Trophoblast cell (in vitro differentiated cells and primary cell): ENCODE results near the gene GIGYF2.

Source experiments
- DNase-seq, 2 donors: peaks; one replicate each; pipeline ENCODE4 v3.0.0-alpha.2; 2016
- H2AFZ ChIP-seq: 2 replicates; pipeline ENCODE4 v1.6.1; 2013; ENCODE audit warnings: low read length, moderate library complexity, mild to moderate bottlenecking; ENCODE audit not compliant: insufficient read depth, poor library complexity
- H2AK5ac ChIP-seq: 2 replicates; pipeline ENCODE4 v1.6.1; 2013; ENCODE audit warnings: mild to moderate bottlenecking, low read length
- H2BK120ac ChIP-seq: 2 replicates; pipeline ENCODE4 v1.6.1; 2013; ENCODE audit warnings: low read length, mild to moderate bottlenecking, moderate library complexity; ENCODE audit not compliant: insufficient read depth, poor library complexity
- H2BK12ac ChIP-seq: 2 replicates; pipeline ENCODE4 v1.6.1; 2013; ENCODE audit warnings: mild to moderate bottlenecking, low read length, moderate library complexity
- H2BK5ac ChIP-seq: 2 replicates; pipeline ENCODE4 v1.6.1; 2013; ENCODE audit warnings: low read length, low read depth, moderate library complexity, mild to moderate bottlenecking; ENCODE audit not compliant: poor library complexity
- H3K14ac ChIP-seq: 2 replicates; pipeline ENCODE4 v1.6.1; 2013; ENCODE audit warnings: mild to moderate bottlenecking, low read length
- H3K18ac ChIP-seq: 2 replicates; pipeline ENCODE4 v1.6.1; 2013; ENCODE audit warnings: mild to moderate bottlenecking, low read length
- H3K23ac ChIP-seq: 2 replicates; pipeline ENCODE4 v1.6.1; 2013; ENCODE audit warnings: low read length
- H3K27ac ChIP-seq: 2 replicates; pipeline ENCODE4 v1.5.1; 2013; ENCODE audit warnings: low read depth, mild to moderate bottlenecking, inconsistent platforms, low read length, moderate library complexity
- H3K27me3 ChIP-seq: 2 replicates; pipeline ENCODE4 v1.6.1; 2013; ENCODE audit warnings: inconsistent platforms, mild to moderate bottlenecking, low read length, moderate library complexity; ENCODE audit not compliant: insufficient read depth
- H3K36me3 ChIP-seq, 2 experiments: 1 replicate in 1 of 2; 2 replicates in 1 of 2; pipeline ENCODE4 v1.6.1; 2013; ENCODE audit warnings: low read length in 2 of 2, mild to moderate bottlenecking in 2 of 2, moderate library complexity in 1 of 2; ENCODE audit not compliant: insufficient read depth in 2 of 2, control insufficient read depth in 1 of 2
- H3K4ac ChIP-seq: 2 replicates; pipeline ENCODE4 v1.6.1; 2013; ENCODE audit warnings: low read depth, mild to moderate bottlenecking, low read length, moderate library complexity
- H3K4me1 ChIP-seq, 2 experiments: 1 replicate in 1 of 2; 2 replicates in 1 of 2; pipeline ENCODE4 v1.6.1; 2013; ENCODE audit warnings: low read length in 2 of 2, mild to moderate bottlenecking in 2 of 2, moderate library complexity in 1 of 2; ENCODE audit not compliant: insufficient read depth in 2 of 2, control insufficient read depth in 1 of 2
- H3K4me2 ChIP-seq: 2 replicates; pipeline ENCODE4 v1.6.1; 2013; ENCODE audit warnings: inconsistent platforms, mild to moderate bottlenecking, low read length, moderate library complexity
- H3K4me3 ChIP-seq: 2 replicates; pipeline ENCODE4 v1.5.1; 2013; ENCODE audit warnings: mild to moderate bottlenecking, low read depth, low read length, inconsistent platforms
- H3K79me1 ChIP-seq: one replicate; pipeline ENCODE4 v1.6.1; 2013; ENCODE audit warnings: low read length
- H3K79me2 ChIP-seq: 2 replicates; pipeline ENCODE4 v1.6.1; 2013; ENCODE audit warnings: low read length, mild to moderate bottlenecking; ENCODE audit not compliant: control insufficient read depth, insufficient read depth, poor library complexity
- H3K9ac ChIP-seq: 2 replicates; pipeline ENCODE4 v1.6.1; 2013; ENCODE audit warnings: mild to moderate bottlenecking, low read length
- H3K9me3 ChIP-seq: 2 replicates; pipeline ENCODE4 v1.6.1; 2013; ENCODE audit warnings: low read depth, mild to moderate bottlenecking, control low read depth, inconsistent platforms, low read length; ENCODE audit not compliant: insufficient read depth
- H4K12ac ChIP-seq: 2 replicates; pipeline ENCODE4 v1.6.1; 2013; ENCODE audit warnings: low read depth, mild to moderate bottlenecking, low read length, moderate library complexity
- H4K8ac ChIP-seq: 2 replicates; pipeline ENCODE4 v1.6.1; 2013; ENCODE audit warnings: low read depth, mild to moderate bottlenecking, low read length, moderate library complexity
- H4K91ac ChIP-seq: one replicate; pipeline ENCODE4 v1.6.1; 2013; ENCODE audit warnings: low read depth, mild to moderate bottlenecking, low read length, moderate library complexity
- WGBS: extraction: QIAGEN DNeasy Blood & Tissue Kit; methylation state at CpG from one replicate; pipeline ENCODE4 v1.1.7; 2013; ENCODE audit warnings: missing lambda C conversion rate; ENCODE audit not compliant: insufficient read length, insufficient coverage; ENCODE audit errors: extremely low coverage; 5-methylcytosine and 5-hydroxymethylcytosine counted together

The GIGYF2 gene

GRCh38 chr2:232882505-232883115 lies 185.5 kb downstream of the GIGYF2 start:
- Histone ChIP-seq H2BK5ac (no peak overlapping the region), H3K9ac (no peak overlapping the region), H3K79me1 (no peaks in the 10 kb centered on the region), H3K36me3 (no peaks in the 10 kb centered on the region), H4K8ac (no peak overlapping the region), H3K23ac (no peak overlapping the region), H2AFZ (no peak overlapping the region), H3K4me3 (no peak overlapping the region), H2BK12ac (no peak overlapping the region), H3K4me2 (no peak overlapping the region), H4K12ac (no peak overlapping the region), H3K4ac (no peak overlapping the region), H3K27ac (no peak overlapping the region), H4K91ac (no peak overlapping the region), H3K27me3 (no peaks in the 10 kb centered on the region), H3K9me3 (peaks cover 4% of the 10 kb centered on the region), H3K4me1 (peaks cover 0 to 3% of the 10 kb centered on the region in 2 experiments), H3K14ac (no peak overlapping the region), H2BK120ac (no peak overlapping the region), H3K18ac (no peak overlapping the region), H3K79me2 (no peaks in the 10 kb centered on the region), H2AK5ac (no peak overlapping the region)
- WGBS: no CpG with 5 or more reads among the region's 20 CpGs
- DNase-seq: no peak

GRCh38 chr2:232883116-232883721 lies 186.1 kb downstream of the GIGYF2 start:
- no CpG with 5 or more reads among the region's 29 CpGs for WGBS
- Histone ChIP-seq H2BK5ac (no peak overlapping the region), H3K18ac (no peak overlapping the region), H3K23ac (no peak overlapping the region), H2AFZ (no peak overlapping the region), H2AK5ac (no peak overlapping the region), H3K79me1 (no peaks in the 10 kb centered on the region), H3K9me3 (peaks cover 6% of the 10 kb centered on the region), H3K9ac (no peak overlapping the region), H3K27ac (no peak overlapping the region), H4K12ac (no peak overlapping the region), H3K4me2 (no peak overlapping the region), H4K8ac (no peak overlapping the region), H3K27me3 (no peaks in the 10 kb centered on the region), H3K4me3 (no peak overlapping the region), H3K4me1 (peaks cover 0 to 3% of the 10 kb centered on the region in 2 experiments), H3K79me2 (no peaks in the 10 kb centered on the region), H3K4ac (no peak overlapping the region), H2BK120ac (no peak overlapping the region), H3K14ac (no peak overlapping the region), H3K36me3 (no peaks in the 10 kb centered on the region), H2BK12ac (no peak overlapping the region), H4K91ac (no peak overlapping the region)
- DNase-seq: no peak

GRCh38 chr2:232884001-232884421 lies 186.9 kb downstream of the GIGYF2 start:
- no peak overlapping the region for H3K4ac ChIP-seq
- no peak overlapping the region for H3K18ac ChIP-seq
- no peak overlapping the region for H3K4me3 ChIP-seq
- H3K4me2 ChIP-seq: no peak overlapping the region
- H2BK120ac ChIP-seq: no peak overlapping the region
- no peak overlapping the region for H2AFZ ChIP-seq
- no CpG with 5 or more reads among the region's 11 CpGs for WGBS
- no peak overlapping the region for H3K23ac ChIP-seq
- peaks cover 0 to 3% of the 10 kb centered on the region in 2 experiments for H3K4me1 ChIP-seq
- no peaks in the 10 kb centered on the region for H3K79me1 ChIP-seq
- no peak overlapping the region for H4K91ac ChIP-seq
- H2BK12ac ChIP-seq: no peak overlapping the region
- DNase-seq: no peak
- no peak overlapping the region for H3K14ac ChIP-seq
- H3K9me3 ChIP-seq: peaks cover 8% of the 10 kb centered on the region
- H3K79me2 ChIP-seq: no peaks in the 10 kb centered on the region
- no peak overlapping the region for H3K9ac ChIP-seq
- no peak overlapping the region for H4K8ac ChIP-seq
- H3K27me3 ChIP-seq: no peaks in the 10 kb centered on the region
- no peak overlapping the region for H2BK5ac ChIP-seq
- H2AK5ac ChIP-seq: no peak overlapping the region
- H3K36me3 ChIP-seq: no peaks in the 10 kb centered on the region
- H4K12ac ChIP-seq: no peak overlapping the region
- H3K27ac ChIP-seq: no peak overlapping the region

GRCh38 chr2:232884549-232885263 lies 187.6 kb downstream of the GIGYF2 start:
- Histone ChIP-seq H4K8ac (no peak overlapping the region), H2AFZ (no peak overlapping the region), H3K79me2 (no peaks in the 10 kb centered on the region), H3K9me3 (peaks cover 8% of the 10 kb centered on the region), H3K4me2 (no peak overlapping the region), H3K9ac (no peak overlapping the region), H2BK120ac (no peak overlapping the region), H3K23ac (no peak overlapping the region), H2BK5ac (no peak overlapping the region), H3K4me1 (peaks cover 0 to 3% of the 10 kb centered on the region in 2 experiments), H3K27ac (no peak overlapping the region), H3K4ac (no peak overlapping the region), H3K14ac (no peak overlapping the region), H2AK5ac (no peak overlapping the region), H3K4me3 (no peak overlapping the region), H3K18ac (no peak overlapping the region), H4K12ac (no peak overlapping the region), H3K79me1 (no peaks in the 10 kb centered on the region), H2BK12ac (no peak overlapping the region), H4K91ac (no peak overlapping the region), H3K27me3 (no peaks in the 10 kb centered on the region), H3K36me3 (no peaks in the 10 kb centered on the region)
- DNase-seq: no peak
- WGBS: no CpG with 5 or more reads among the region's 27 CpGs
